Transverse colon (tissue), 3 donors: Measurements from ENCODE around the gene RSPH3.

Experiments
- CTCF ChIP-seq, 5 experiments: fragments of 200-600 bp in 3 of 5; fragments of 450-650 bp in 2 of 5; sonication (generic) in 3 of 5; IDR thresholded peaks; 1 replicate in 2 of 5; 2 replicates in 3 of 5; pipeline ENCODE4 v1.5.1; 2016 to 2017; ENCODE audit warnings: antibody characterized with exemption in 5 of 5, inconsistent platforms in 3 of 5, mild to moderate bottlenecking in 2 of 5, moderate library complexity in 1 of 5
- POLR2A ChIP-seq: fragments of 450-650 bp; IDR thresholded peaks from one replicate; pipeline ENCODE4 v1.6.1; 2016; ENCODE audit warnings: antibody characterized with exemption, mild to moderate bottlenecking, moderate library complexity

DNA sequence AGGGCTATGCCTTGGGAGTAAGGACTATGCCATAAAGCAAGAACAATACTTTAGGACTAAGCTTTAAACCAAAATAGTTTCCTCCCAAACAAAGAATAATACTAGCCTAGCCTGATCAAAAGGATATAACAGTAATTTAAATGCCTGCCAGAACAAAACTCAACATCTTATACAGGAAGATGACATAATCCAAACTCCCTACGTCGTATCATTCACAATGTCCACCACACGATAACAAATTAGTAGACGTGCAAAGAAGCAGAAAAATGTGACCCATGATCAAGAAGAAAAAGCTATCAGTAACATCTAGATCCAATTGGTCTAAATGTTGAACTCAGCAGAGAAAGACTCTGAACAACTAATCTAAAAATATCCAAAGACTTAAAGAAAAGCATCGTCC is 65.8 kb downstream of the RSPH3 start:
- TF ChIP-seq CTCF (IDR thresholded peaks at IDR 0.05) (no peak), POLR2A (no peak)
